ENCODE results near the gene KDM5A.

The KDM5A gene

GRCh38 chr12:278046-278445 is 111.1 kb downstream of the KDM5A start:
- Histone ChIP-seq H3K4me1 (ENCODE audit: insufficient read depth, low read length, severe bottlenecking) (no peaks in the 10 kb centered on the region), H3K27ac (ENCODE audit: low read depth, low read length, poor library complexity, severe bottlenecking) (no peak overlapping the region), H3K9ac (ENCODE audit: low read length) (no peak overlapping the region), H3F3A (ENCODE audit: insufficient read depth, low read length) (no peaks in the 10 kb centered on the region), H3K79me2 (ENCODE audit: insufficient read depth, low read length) (no peaks in the 10 kb centered on the region), H2AFZ (ENCODE audit: low read length) (no peak overlapping the region), H3K9me3 (ENCODE audit: low read length) (no peaks in the 10 kb centered on the region), H3K4me2 (ENCODE audit: low read length) (no peak overlapping the region), H3K27me3 (ENCODE audit: insufficient read depth, low read length) (no peaks in the 10 kb centered on the region), H3K9me2 (ENCODE audit: low read depth, low read length) (no peaks in the 10 kb centered on the region), H3K4me3 (ENCODE audit: low read depth, low read length, poor library complexity, severe bottlenecking) (no peak overlapping the region), H4K20me1 (ENCODE audit: insufficient read depth, low read length) (no peaks in the 10 kb centered on the region), H3K36me3 (ENCODE audit: insufficient read depth, low read length) (peaks cover 8% of the 10 kb centered on the region; the same call in 1 of the 2 replicates)
- TF ChIP-seq EZH2 (IDR thresholded peaks at IDR 0.05; ENCODE audit: borderline replicate concordance, low read length) (no peak), CTCF (IDR thresholded peaks at IDR 0.05; ENCODE audit: low read length) (no peak)

GRCh38 chr12:275812-276211 is 113.3 kb downstream of the KDM5A start:
- Histone ChIP-seq H3F3A (ENCODE audit: insufficient read depth, low read length) (no peaks in the 10 kb centered on the region), H3K9ac (ENCODE audit: low read length) (no peak overlapping the region)
- TF ChIP-seq EZH2 (IDR thresholded peaks at IDR 0.05; ENCODE audit: borderline replicate concordance, low read length) (no peak), CTCF (IDR thresholded peaks at IDR 0.05; ENCODE audit: low read length) (no peak)

GRCh38 chr12:273382-273781 is 115.7 kb downstream of the KDM5A start:
- Histone ChIP-seq H3K9me2 (ENCODE audit: low read depth, low read length) (no peaks in the 10 kb centered on the region), H3K79me2 (ENCODE audit: insufficient read depth, low read length) (no peaks in the 10 kb centered on the region), H3F3A (ENCODE audit: insufficient read depth, low read length) (no peaks in the 10 kb centered on the region), H3K4me2 (ENCODE audit: low read length) (no peak overlapping the region), H3K27ac (ENCODE audit: low read depth, low read length, poor library complexity, severe bottlenecking) (no peak overlapping the region), H3K27me3 (ENCODE audit: insufficient read depth, low read length) (no peaks in the 10 kb centered on the region), H3K9ac (ENCODE audit: low read length) (no peak overlapping the region), H3K9me3 (ENCODE audit: low read length) (no peaks in the 10 kb centered on the region), H3K4me1 (ENCODE audit: insufficient read depth, low read length, severe bottlenecking) (no peaks in the 10 kb centered on the region), H3K36me3 (ENCODE audit: insufficient read depth, low read length) (no peaks in the 10 kb centered on the region), H2AFZ (ENCODE audit: low read length) (no peak overlapping the region), H4K20me1 (ENCODE audit: insufficient read depth, low read length) (no peaks in the 10 kb centered on the region), H3K4me3 (ENCODE audit: low read depth, low read length, poor library complexity, severe bottlenecking) (no peak overlapping the region)
- TF ChIP-seq CTCF (IDR thresholded peaks at IDR 0.05; ENCODE audit: low read length) (no peak), EZH2 (IDR thresholded peaks at IDR 0.05; ENCODE audit: borderline replicate concordance, low read length) (no peak)

More at GRCh38 chr12:275812-276211, 113.3 kb downstream of the KDM5A start:
- no peak overlapping the region for H3K4me2 ChIP-seq (ENCODE audit: low read length)
- no peaks in the 10 kb centered on the region for H4K20me1 ChIP-seq (ENCODE audit: insufficient read depth, low read length)
- H3K27me3 ChIP-seq (ENCODE audit: insufficient read depth, low read length): no peaks in the 10 kb centered on the region
- no peak overlapping the region for H3K4me3 ChIP-seq (ENCODE audit: low read depth, low read length, poor library complexity, severe bottlenecking)
- no peaks in the 10 kb centered on the region for H3K9me2 ChIP-seq (ENCODE audit: low read depth, low read length)
- H3K27ac ChIP-seq (ENCODE audit: low read depth, low read length, poor library complexity, severe bottlenecking): no peak overlapping the region
- no peaks in the 10 kb centered on the region for H3K79me2 ChIP-seq (ENCODE audit: insufficient read depth, low read length)
- no peak overlapping the region for H2AFZ ChIP-seq (ENCODE audit: low read length)
- no peaks in the 10 kb centered on the region for H3K9me3 ChIP-seq (ENCODE audit: low read length)
- H3K4me1 ChIP-seq (ENCODE audit: insufficient read depth, low read length, severe bottlenecking): no peaks in the 10 kb centered on the region
- 0 out of 2 replicates have a peak, but pooled peaks cover 5% of the 10 kb centered on the region for H3K36me3 ChIP-seq (ENCODE audit: insufficient read depth, low read length)
